Mesenchymal stem cell (in vitro differentiated cells and primary cell): ENCODE data around the gene TENM4.
"Not testable (repeated sequence)": the region's sequence is repeated elsewhere in the genome, so short reads cannot be mapped to it uniquely, and the experiment has no call there.

Experiments used
- DNase-seq: peaks from one replicate; pipeline ENCODE4 v3.0.0-alpha.2; 2013
- H2AFZ ChIP-seq: one replicate; pipeline ENCODE4 v1.6.1; 2013; ENCODE audit warnings: low read depth, mild to moderate bottlenecking, control low read depth, inconsistent platforms, low read length, moderate library complexity
- H2AK5ac ChIP-seq: 2 replicates; pipeline ENCODE4 v1.6.1; 2013; ENCODE audit warnings: low read length, moderate library complexity, mild to moderate bottlenecking, inconsistent platforms; ENCODE audit not compliant: severe bottlenecking
- H2BK120ac ChIP-seq: one replicate; pipeline ENCODE4 v1.6.1; 2013; ENCODE audit warnings: low read depth, mild to moderate bottlenecking, inconsistent platforms, low read length, moderate library complexity
- H2BK12ac ChIP-seq, 2 experiments: one replicate each; pipeline ENCODE4 v1.6.1; 2013; ENCODE audit warnings: inconsistent platforms in 2 of 2, low read length in 2 of 2, mild to moderate bottlenecking in 2 of 2, moderate library complexity in 2 of 2, control low read depth in 1 of 2
- H2BK15ac ChIP-seq: one replicate; pipeline ENCODE4 v1.6.1; 2013; ENCODE audit warnings: mild to moderate bottlenecking, low read depth, inconsistent platforms; ENCODE audit not compliant: poor library complexity, severe bottlenecking
- H2BK5ac ChIP-seq: 2 replicates; pipeline ENCODE4 v1.6.1; 2013; ENCODE audit warnings: low read depth, mild to moderate bottlenecking, low read length, control low read depth, inconsistent platforms; ENCODE audit not compliant: poor library complexity, severe bottlenecking
- H3K14ac ChIP-seq, 2 experiments: one replicate each; pipeline ENCODE4 v1.6.1; 2013; ENCODE audit warnings: inconsistent platforms in 2 of 2, low read length in 2 of 2, control low read depth in 1 of 2, mild to moderate bottlenecking in 1 of 2, moderate library complexity in 1 of 2
- H3K18ac ChIP-seq, 2 experiments: one replicate each; pipeline ENCODE4 v1.6.1; 2013; ENCODE audit warnings: inconsistent platforms in 2 of 2, low read length in 2 of 2, control low read depth in 1 of 2, low read depth in 1 of 2, mild to moderate bottlenecking in 1 of 2
- H3K23ac ChIP-seq, 2 experiments: one replicate each; pipeline ENCODE4 v1.6.1; 2013; ENCODE audit warnings: inconsistent platforms in 2 of 2, low read length in 2 of 2, mild to moderate bottlenecking in 2 of 2, moderate library complexity in 2 of 2, control low read depth in 1 of 2
- H3K27ac ChIP-seq: 2 replicates; pipeline ENCODE4 v1.5.1; 2013; ENCODE audit warnings: mild to moderate bottlenecking, moderate library complexity, low read length, control low read depth, inconsistent platforms; ENCODE audit not compliant: poor library complexity, severe bottlenecking
- H3K27me3 ChIP-seq, 2 experiments: 2 replicates each; pipeline versions ENCODE4 v1.6.1 to v1.7.0; 2013; ENCODE audit warnings: low read length in 2 of 2, mild to moderate bottlenecking in 2 of 2, moderate library complexity in 2 of 2, control low read depth in 1 of 2, inconsistent platforms in 1 of 2; ENCODE audit not compliant: control insufficient read depth in 1 of 2, insufficient read depth in 1 of 2
- H3K36me3 ChIP-seq, 2 experiments: 2 replicates each; pipeline versions ENCODE4 v1.6.1 to v1.7.0; 2013; ENCODE audit warnings: low read length in 2 of 2, control low read depth in 1 of 2, inconsistent platforms in 1 of 2, low read depth in 1 of 2, mild to moderate bottlenecking in 1 of 2; ENCODE audit not compliant: insufficient read depth in 2 of 2, control insufficient read depth in 1 of 2
- H3K4ac ChIP-seq, 2 experiments: one replicate each; pipeline ENCODE4 v1.6.1; 2013; ENCODE audit warnings: inconsistent platforms in 2 of 2, low read length in 2 of 2, mild to moderate bottlenecking in 2 of 2, moderate library complexity in 2 of 2, control low read depth in 1 of 2, low read depth in 1 of 2
- H3K4me1 ChIP-seq: 2 replicates; pipeline ENCODE4 v1.6.1; 2013; ENCODE audit warnings: low read depth, low read length, control low read depth; ENCODE audit not compliant: control insufficient read depth, insufficient read depth
- H3K4me2 ChIP-seq: 2 replicates; pipeline ENCODE4 v1.6.1; 2013; ENCODE audit warnings: low read length, mild to moderate bottlenecking, inconsistent platforms; ENCODE audit not compliant: poor library complexity, severe bottlenecking
- H3K4me3 ChIP-seq, 2 experiments: 2 replicates each; pipeline versions ENCODE4 v1.5.1 to v1.7.0; 2013; ENCODE audit warnings: low read length in 2 of 2, mild to moderate bottlenecking in 2 of 2, control low read depth in 1 of 2, low read depth in 1 of 2; ENCODE audit not compliant: insufficient read depth in 1 of 2
- H3K79me1 ChIP-seq: replicated peaks from 2 replicates; pipeline ENCODE4 v1.6.1; 2013; ENCODE audit warnings: mild to moderate bottlenecking, control low read depth, low read length, inconsistent platforms; ENCODE audit not compliant: poor library complexity, severe bottlenecking
- H3K9ac ChIP-seq: 2 replicates; pipeline ENCODE4 v1.7.0; 2013; ENCODE audit warnings: mild to moderate bottlenecking, low read length, moderate library complexity
- H3K9me3 ChIP-seq: 2 replicates; pipeline ENCODE4 v1.7.0; 2013; ENCODE audit warnings: mild to moderate bottlenecking, low read length; ENCODE audit not compliant: control insufficient read depth
- H4K8ac ChIP-seq: one replicate; pipeline ENCODE4 v1.6.1; 2013; ENCODE audit warnings: inconsistent platforms, mild to moderate bottlenecking, low read length, moderate library complexity
- H4K91ac ChIP-seq: one replicate; pipeline ENCODE4 v1.6.1; 2013; ENCODE audit warnings: mild to moderate bottlenecking, low read length, inconsistent platforms
- WGBS: methylation state at CpG from one replicate; pipeline ENCODE4 v1.1.7; 2013; ENCODE audit warnings: mixed read lengths; 5-methylcytosine and 5-hydroxymethylcytosine counted together

TENM4 gene

GRCh38 chr11:78978831-78979230, 462.0 kb downstream of the TENM4 start:
- Histone ChIP-seq H4K91ac (no peak overlapping the region), H2BK12ac (no peak overlapping the region), H3K36me3 (no peaks in the 10 kb centered on the region), H3K4me2 (no peak overlapping the region), H2BK5ac (no peak overlapping the region), H2BK15ac (no peak overlapping the region), H3K18ac (no peak overlapping the region), H3K23ac (no peak overlapping the region), H4K8ac (no peak overlapping the region), H3K14ac (no peak overlapping the region), H3K9ac (no peak overlapping the region), H3K4me1 (no peaks in the 10 kb centered on the region), H3K4me3 (no peak overlapping the region), H3K27ac (no peak overlapping the region), H2AFZ (no peak overlapping the region), H2AK5ac (no peak overlapping the region), H3K4ac (no peak overlapping the region), H3K9me3 (no peaks in the 10 kb centered on the region), H3K79me1 (no peaks in the 10 kb centered on the region), H2BK120ac (no peak overlapping the region), H3K27me3 (peaks cover 0 to 24% of the 10 kb centered on the region in 2 experiments)
- no peak for DNase-seq
- 88% methylated on average over 2 of the region's 2 CpGs for WGBS

GRCh38 chr11:78977848-78978247, 463.0 kb downstream of the TENM4 start:
- not testable (repeated sequence) for H3K4me1 ChIP-seq

GRCh38 chr11:78977009-78977408, 463.8 kb downstream of the TENM4 start:
- H3K27me3 ChIP-seq = peaks cover 0 to 21% of the 10 kb centered on the region in 2 experiments
- H3K14ac ChIP-seq = no peak overlapping the region
- H2BK12ac ChIP-seq = no peak overlapping the region
- no peaks in the 10 kb centered on the region for H3K79me1 ChIP-seq
- no peaks in the 10 kb centered on the region for H3K9me3 ChIP-seq
- no peak overlapping the region for H3K23ac ChIP-seq
- H2BK15ac ChIP-seq = no peak overlapping the region
- 94% methylated on average over 3 of the region's 3 CpGs for WGBS
- H3K27ac ChIP-seq = no peak overlapping the region
- no peak overlapping the region for H3K18ac ChIP-seq
- H4K91ac ChIP-seq = no peak overlapping the region
- H3K4ac ChIP-seq = no peak overlapping the region
- H3K4me3 ChIP-seq = no peak overlapping the region
- no peak overlapping the region for H2BK120ac ChIP-seq
- no peak overlapping the region for H2AFZ ChIP-seq
- no peak overlapping the region for H4K8ac ChIP-seq
- no peak overlapping the region for H2BK5ac ChIP-seq
- no peaks in the 10 kb centered on the region for H3K36me3 ChIP-seq
- H3K9ac ChIP-seq = no peak overlapping the region
- H3K4me2 ChIP-seq = no peak overlapping the region
- H3K4me1 ChIP-seq = no peaks in the 10 kb centered on the region
- no peak overlapping the region for H2AK5ac ChIP-seq
- DNase-seq = no peak

More at GRCh38 chr11:78977848-78978247, 463.0 kb downstream of the TENM4 start:
- H3K14ac ChIP-seq, H3K23ac ChIP-seq, H3K4me2 ChIP-seq, H3K36me3 ChIP-seq, H3K9me3 ChIP-seq, H2BK12ac ChIP-seq, H3K18ac ChIP-seq, H3K4me3 ChIP-seq, H3K4ac ChIP-seq, H2BK15ac ChIP-seq, H4K8ac ChIP-seq, H2BK5ac ChIP-seq, H3K27ac ChIP-seq, DNase-seq, H3K79me1 ChIP-seq, H2AK5ac ChIP-seq, H2AFZ ChIP-seq, H2BK120ac ChIP-seq, H4K91ac ChIP-seq, H3K9ac ChIP-seq: not testable (repeated sequence)
- H3K27me3 ChIP-seq = peaks cover 0 to 24% of the 10 kb centered on the region in 2 experiments
- 89% methylated on average over 1 of the region's 3 CpGs for WGBS

GRCh38 chr11:78975081-78975480, 465.7 kb downstream of the TENM4 start:
- no peak overlapping the region for H4K8ac ChIP-seq
- H3K4me1 ChIP-seq = no peaks in the 10 kb centered on the region
- no peaks in the 10 kb centered on the region for H3K79me1 ChIP-seq
- H2BK12ac ChIP-seq = no peak overlapping the region
- no peak overlapping the region for H2BK120ac ChIP-seq
- H3K27ac ChIP-seq = no peak overlapping the region
- peaks cover 0 to 18% of the 10 kb centered on the region in 2 experiments for H3K27me3 ChIP-seq
- H3K9ac ChIP-seq = no peak overlapping the region
- no peak overlapping the region for H3K14ac ChIP-seq
- peak; percentile 5 for DNase-seq
- H2BK5ac ChIP-seq = no peak overlapping the region
- no peak overlapping the region for H3K4me2 ChIP-seq
- 62% methylated on average over 5 of the region's 5 CpGs for WGBS
- H3K4me3 ChIP-seq = no peak overlapping the region
- H3K4ac ChIP-seq = no peak overlapping the region
- H2AFZ ChIP-seq = no peak overlapping the region
- H3K23ac ChIP-seq = no peak overlapping the region
- no peak overlapping the region for H3K18ac ChIP-seq
- H3K9me3 ChIP-seq = no peaks in the 10 kb centered on the region
- no peaks in the 10 kb centered on the region for H3K36me3 ChIP-seq
- no peak overlapping the region for H2AK5ac ChIP-seq
- H2BK15ac ChIP-seq = no peak overlapping the region
- no peak overlapping the region for H4K91ac ChIP-seq
